GM23338 (cell line): ENCODE results near the gene EMCN.
"Not testable (repeated sequence)": the region's sequence is repeated elsewhere in the genome, so short reads cannot be mapped to it uniquely, and the experiment has no call there.

Experiments
- CREB1 ChIP-seq: fragments of 250-450 bp; sonication (Bioruptor Pico); IDR thresholded peaks from 2 replicates; pipeline ENCODE4 v1.5.0; 2020; ENCODE audit warnings: low read depth, mild to moderate bottlenecking, moderate library complexity
- CTCF ChIP-seq, 2 experiments: fragments of 200-600 bp in 1 of 2; sonication (generic) in 1 of 2; conservative IDR thresholded peaks; 2 replicates each; pipeline versions ENCODE4 v1.5.1 to v1.6.1; 2016 to 2017; ENCODE audit warnings: antibody characterized with exemption in 2 of 2, low read depth in 2 of 2, mild to moderate bottlenecking in 2 of 2, moderate library complexity in 1 of 2
- EZH2 ChIP-seq: fragments of 200-600 bp; sonication (generic); IDR thresholded peaks from one replicate; pipeline ENCODE4 v1.8.0; 2017; ENCODE audit warnings: antibody characterized with exemption, mild to moderate bottlenecking, low read depth; ENCODE audit not compliant: unreplicated experiment
- EZH2phosphoT487 ChIP-seq: fragments of 200-600 bp; sonication (generic); IDR thresholded peaks from one replicate; pipeline ENCODE4 v1.8.1; 2018; ENCODE audit warnings: antibody characterized with exemption; ENCODE audit not compliant: unreplicated experiment
- JUNB ChIP-seq: IDR thresholded peaks from one replicate; pipeline ENCODE4 v1.6.1; 2016; ENCODE audit warnings: antibody characterized with exemption; ENCODE audit not compliant: unreplicated experiment
- NANOG ChIP-seq: IDR thresholded peaks from 2 replicates; pipeline ENCODE4 v1.6.1; 2016; ENCODE audit warnings: antibody characterized with exemption, borderline replicate concordance
- POLR2AphosphoS5 ChIP-seq: IDR thresholded peaks from 2 replicates; pipeline ENCODE4 v1.6.1; 2016; ENCODE audit warnings: antibody characterized with exemption, low read depth
- REST ChIP-seq: IDR thresholded peaks from one replicate; pipeline ENCODE4 v1.6.1; 2018; ENCODE audit warnings: antibody characterized with exemption; ENCODE audit not compliant: unreplicated experiment
- STAT1 ChIP-seq: IDR thresholded peaks from one replicate; pipeline ENCODE4 v1.6.1; 2016; ENCODE audit warnings: antibody characterized with exemption; ENCODE audit not compliant: unreplicated experiment
- ZNF114 ChIP-seq: fragments of 250-450 bp; sonication (Bioruptor Pico); IDR thresholded peaks from 2 replicates; pipeline ENCODE4 v1.5.0; 2020; ENCODE audit warnings: mild to moderate bottlenecking, moderate library complexity
- ZNF331 ChIP-seq: fragments of 250-450 bp; sonication (Bioruptor Pico); IDR thresholded peaks from 2 replicates; pipeline ENCODE4 v1.5.0; 2020; ENCODE audit warnings: low read depth, mild to moderate bottlenecking, moderate library complexity
- TF ChIP-seq, protein P1 (sequence below): IDR thresholded peaks from 2 replicates; pipeline ENCODE4 v1.6.1; 2016; ENCODE audit warnings: antibody characterized with exemption

DNA sequence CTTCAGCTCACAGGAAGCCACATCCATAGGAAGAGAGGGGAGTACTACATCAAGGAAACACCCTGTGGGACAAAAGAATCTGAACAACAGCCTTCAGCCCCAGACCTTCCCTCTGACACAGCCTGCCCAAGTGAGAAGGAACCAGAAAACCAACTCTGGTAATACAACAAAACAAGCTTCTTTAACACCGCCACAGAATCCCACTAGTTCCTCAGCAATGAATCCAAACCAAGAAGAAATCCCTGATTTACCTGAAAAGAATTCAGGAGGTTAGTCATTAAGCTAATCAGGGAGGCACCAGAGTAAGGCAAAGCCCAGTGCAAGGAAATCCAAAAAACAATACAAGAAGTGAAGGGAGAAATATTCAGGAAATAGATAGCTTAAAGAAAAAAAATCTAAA, 137.4 kb downstream of the EMCN start:
- not testable (repeated sequence) for TF ChIP-seq CTCF (conservative IDR thresholded peaks at IDR 0.05; ENCODE audit: low read depth in 2 of 2); POLR2AphosphoS5; EZH2phosphoT487; CREB1 (CRISPR knock-in tag); REST; EZH2; ZNF331 (CRISPR knock-in tag); NANOG; JUNB; STAT1; ZNF114 (CRISPR knock-in tag)
- TF ChIP-seq, protein P1, sequence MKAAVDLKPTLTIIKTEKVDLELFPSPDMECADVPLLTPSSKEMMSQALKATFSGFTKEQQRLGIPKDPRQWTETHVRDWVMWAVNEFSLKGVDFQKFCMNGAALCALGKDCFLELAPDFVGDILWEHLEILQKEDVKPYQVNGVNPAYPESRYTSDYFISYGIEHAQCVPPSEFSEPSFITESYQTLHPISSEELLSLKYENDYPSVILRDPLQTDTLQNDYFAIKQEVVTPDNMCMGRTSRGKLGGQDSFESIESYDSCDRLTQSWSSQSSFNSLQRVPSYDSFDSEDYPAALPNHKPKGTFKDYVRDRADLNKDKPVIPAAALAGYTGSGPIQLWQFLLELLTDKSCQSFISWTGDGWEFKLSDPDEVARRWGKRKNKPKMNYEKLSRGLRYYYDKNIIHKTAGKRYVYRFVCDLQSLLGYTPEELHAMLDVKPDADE, result not testable (repeated sequence)
